Measurements from ENCODE around the gene HLA-DPA1. TPM values are rescaled to one million over a fixed set of nuclear protein-coding genes. Genes with fewer than 3 reads are reported as not detected.
A peak's percentile ranks its signal among the peaks of the same experiment; 100 is the strongest.

The HLA-DPA1 gene
- total and polyA plus RNA-seq, 4 donors = 96.2 to 321 (median 145) TPM

DNA sequence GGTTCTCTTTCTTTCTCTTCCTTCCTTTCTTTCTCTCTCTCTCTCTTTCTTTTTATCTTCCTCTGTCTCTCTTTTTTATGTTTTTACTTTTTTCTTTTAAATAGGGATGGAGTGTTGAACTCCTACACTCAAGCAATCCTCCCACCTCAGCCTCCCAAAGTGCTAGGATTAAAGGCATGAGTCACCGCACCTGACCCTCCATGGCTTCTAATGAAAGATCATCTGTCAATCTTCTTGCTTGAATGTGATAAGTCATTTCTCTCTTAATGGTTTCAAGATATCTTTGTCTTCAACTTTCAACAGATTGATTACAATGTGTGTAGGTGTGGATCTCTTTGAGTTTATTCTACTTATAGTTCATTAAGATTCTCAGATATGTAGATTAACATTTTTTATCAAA, 38.9 kb downstream of the HLA-DPA1 start:
- WGBS, 2 donors = 97% methylated on average over 1 of the region's 1 CpG

DNA sequence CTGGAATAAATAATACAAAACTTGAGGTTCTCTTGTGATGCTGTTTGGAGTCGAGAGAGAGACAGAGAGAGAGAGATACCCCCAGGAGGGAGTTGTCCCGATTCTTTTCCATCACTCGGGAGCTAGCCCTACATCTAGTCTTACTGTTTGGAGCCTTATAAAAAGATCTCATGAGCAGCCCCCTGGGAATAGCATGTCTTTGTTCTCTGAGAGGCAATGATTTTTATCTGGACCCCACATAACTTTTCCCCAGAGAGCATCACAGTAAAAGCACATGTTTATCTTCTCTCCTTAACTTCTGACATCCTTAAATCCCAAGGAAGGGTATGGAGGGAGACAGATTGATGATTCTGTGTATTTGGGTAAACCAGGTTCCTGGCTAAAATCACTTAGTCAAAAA, 43.2 kb downstream of the HLA-DPA1 start:
- WGBS, 2 donors = 52 to 74% methylated on average over 3 of the region's 3 CpGs
- H3K36me3 ChIP-seq (ENCODE audit: control insufficient read depth in 4 of 4, insufficient read depth in 4 of 4, low read length in 4 of 4) = no peaks in the 10 kb centered on the region
- DNase-seq = no peak
- no peak overlapping the region for H3K9ac ChIP-seq (ENCODE audit: insufficient read depth in 1 of 2, low read length in 2 of 2)
- H3K27ac ChIP-seq (ENCODE audit: low read depth in 1 of 2, low read length in 1 of 2) = peak overlapping the region in 1 of 2 donors; percentile 88
- ATAC-seq (ENCODE audit: insufficient read depth, low FRiP score) = no peak
- no peaks in the 10 kb centered on the region for H3K9me3 ChIP-seq (ENCODE audit: control insufficient read depth in 4 of 4, insufficient read depth in 3 of 4, low read length in 3 of 4)
- TF ChIP-seq, protein P1, sequence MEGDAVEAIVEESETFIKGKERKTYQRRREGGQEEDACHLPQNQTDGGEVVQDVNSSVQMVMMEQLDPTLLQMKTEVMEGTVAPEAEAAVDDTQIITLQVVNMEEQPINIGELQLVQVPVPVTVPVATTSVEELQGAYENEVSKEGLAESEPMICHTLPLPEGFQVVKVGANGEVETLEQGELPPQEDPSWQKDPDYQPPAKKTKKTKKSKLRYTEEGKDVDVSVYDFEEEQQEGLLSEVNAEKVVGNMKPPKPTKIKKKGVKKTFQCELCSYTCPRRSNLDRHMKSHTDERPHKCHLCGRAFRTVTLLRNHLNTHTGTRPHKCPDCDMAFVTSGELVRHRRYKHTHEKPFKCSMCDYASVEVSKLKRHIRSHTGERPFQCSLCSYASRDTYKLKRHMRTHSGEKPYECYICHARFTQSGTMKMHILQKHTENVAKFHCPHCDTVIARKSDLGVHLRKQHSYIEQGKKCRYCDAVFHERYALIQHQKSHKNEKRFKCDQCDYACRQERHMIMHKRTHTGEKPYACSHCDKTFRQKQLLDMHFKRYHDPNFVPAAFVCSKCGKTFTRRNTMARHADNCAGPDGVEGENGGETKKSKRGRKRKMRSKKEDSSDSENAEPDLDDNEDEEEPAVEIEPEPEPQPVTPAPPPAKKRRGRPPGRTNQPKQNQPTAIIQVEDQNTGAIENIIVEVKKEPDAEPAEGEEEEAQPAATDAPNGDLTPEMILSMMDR (IDR thresholded peaks at IDR 0.05; ENCODE audit: control extremely low read depth, extremely low read depth) = no peak
- no peak overlapping the region for H3K4me3 ChIP-seq
- peaks cover 0 to 16% (median 2%) of the 10 kb centered on the region in 3 donors for H3K27me3 ChIP-seq (ENCODE audit: control insufficient read depth in 3 of 3, insufficient read depth in 3 of 3, low read length in 2 of 3)
- H3K4me1 ChIP-seq (ENCODE audit: control insufficient read depth in 5 of 5, insufficient read depth in 5 of 5, low read length in 5 of 5) = peaks cover 0 to 5% (median 0%) of the 10 kb centered on the region in 5 donors

More for the DNA sequence above, 38.9 kb downstream of the HLA-DPA1 start:
- TF ChIP-seq, protein P1 (IDR thresholded peaks at IDR 0.05; ENCODE audit: control extremely low read depth, extremely low read depth) = no peak
- no peak overlapping the region for H3K4me3 ChIP-seq
- H3K9me3 ChIP-seq (ENCODE audit: control insufficient read depth in 4 of 4, insufficient read depth in 3 of 4, low read length in 3 of 4) = no peaks in the 10 kb centered on the region
- no peaks in the 10 kb centered on the region for H3K36me3 ChIP-seq (ENCODE audit: control insufficient read depth in 4 of 4, insufficient read depth in 4 of 4, low read length in 4 of 4)
- ATAC-seq (ENCODE audit: insufficient read depth, low FRiP score) (no peak), DNase-seq (no peak)
- H3K27me3 ChIP-seq (ENCODE audit: control insufficient read depth in 3 of 3, insufficient read depth in 3 of 3, low read length in 2 of 3) = peaks cover 0 to 19% (median 0%) of the 10 kb centered on the region in 3 donors
- H3K27ac ChIP-seq (ENCODE audit: low read depth in 1 of 2, low read length in 1 of 2) = no peak overlapping the region
- peaks cover 0 to 3% (median 0%) of the 10 kb centered on the region in 5 donors for H3K4me1 ChIP-seq (ENCODE audit: control insufficient read depth in 5 of 5, insufficient read depth in 5 of 5, low read length in 5 of 5)
- H3K9ac ChIP-seq (ENCODE audit: insufficient read depth in 1 of 2, low read length in 2 of 2) = no peak overlapping the region

DNA sequence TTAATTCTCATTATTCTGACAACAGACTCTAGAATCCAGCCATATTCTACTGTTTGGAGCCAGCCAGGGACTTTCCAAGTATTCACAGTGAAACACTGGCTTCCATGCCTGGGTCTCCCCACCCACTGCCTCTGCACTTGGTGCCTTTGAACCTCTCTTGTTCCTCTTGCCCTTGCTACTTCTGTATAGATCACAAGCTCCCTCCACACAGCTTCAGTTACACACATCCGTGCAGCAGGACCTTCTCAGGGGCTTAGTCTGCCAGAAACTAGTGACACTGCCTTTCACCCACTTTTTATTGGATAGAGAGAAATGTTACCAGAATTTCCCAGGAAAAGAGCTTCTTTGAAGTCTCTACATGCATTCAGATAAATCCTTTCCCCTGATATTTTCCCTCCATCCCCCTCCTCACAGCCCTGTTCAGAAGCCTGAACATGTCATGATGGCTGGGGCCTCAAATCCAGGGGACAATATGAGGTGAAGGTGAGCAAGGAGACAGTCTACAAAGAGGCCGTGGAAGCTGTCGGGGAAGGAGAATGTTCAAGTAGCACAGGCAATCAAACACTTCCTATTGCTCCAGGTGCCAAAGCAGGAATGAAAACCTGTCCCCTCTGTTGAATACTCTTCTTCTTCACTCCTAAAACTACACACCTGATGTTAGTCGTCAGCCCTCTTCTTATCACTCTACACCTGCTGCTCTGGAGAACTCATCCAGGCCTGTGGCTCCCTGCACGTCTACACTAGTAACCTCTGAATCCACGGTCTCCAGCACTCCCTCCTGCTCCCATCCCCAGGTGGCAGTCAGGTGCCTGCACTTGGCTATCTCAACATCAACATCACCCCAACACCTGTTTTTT, 43.9 kb downstream of the HLA-DPA1 start:
- DNase-seq = peak in 1 of 3 donors; percentile 29
- H3K27me3 ChIP-seq (ENCODE audit: control insufficient read depth in 3 of 3, insufficient read depth in 3 of 3, low read length in 2 of 3) = peaks cover 0 to 16% (median 2%) of the 10 kb centered on the region in 3 donors
- 41 to 47% methylated on average over 6 of the region's 6 CpGs for WGBS, 2 donors
- H3K4me3 ChIP-seq = no peak overlapping the region
- H3K9ac ChIP-seq (ENCODE audit: insufficient read depth in 1 of 2, low read length in 2 of 2) = no peak overlapping the region
- TF ChIP-seq, protein P1 (IDR thresholded peaks at IDR 0.05; ENCODE audit: control extremely low read depth, extremely low read depth) = no peak
- H3K36me3 ChIP-seq (ENCODE audit: control insufficient read depth in 4 of 4, insufficient read depth in 4 of 4, low read length in 4 of 4) = no peaks in the 10 kb centered on the region
- no peaks in the 10 kb centered on the region for H3K9me3 ChIP-seq (ENCODE audit: control insufficient read depth in 4 of 4, insufficient read depth in 3 of 4, low read length in 3 of 4)
- peak; percentile 92 for ATAC-seq (ENCODE audit: insufficient read depth, low FRiP score)
- H3K4me1 ChIP-seq (ENCODE audit: control insufficient read depth in 5 of 5, insufficient read depth in 5 of 5, low read length in 5 of 5) = peaks cover 0 to 5% (median 0%) of the 10 kb centered on the region in 5 donors
- H3K27ac ChIP-seq (ENCODE audit: low read depth in 1 of 2, low read length in 1 of 2) = peak overlapping the region; percentile 10 to 88

Data from lung (tissue), 12 donors.